ENCODE data around the gene HSBP1L1. TPM values are rescaled to one million over a fixed set of nuclear protein-coding genes. Genes with fewer than 3 reads are reported as not detected.

The HSBP1L1 gene
- total and polyA plus RNA-seq, 2 donors (not counting 3 experiments of a cell fraction or from before 2014, with no cell fraction given): 5.2 to 7.1 TPM

DNA sequence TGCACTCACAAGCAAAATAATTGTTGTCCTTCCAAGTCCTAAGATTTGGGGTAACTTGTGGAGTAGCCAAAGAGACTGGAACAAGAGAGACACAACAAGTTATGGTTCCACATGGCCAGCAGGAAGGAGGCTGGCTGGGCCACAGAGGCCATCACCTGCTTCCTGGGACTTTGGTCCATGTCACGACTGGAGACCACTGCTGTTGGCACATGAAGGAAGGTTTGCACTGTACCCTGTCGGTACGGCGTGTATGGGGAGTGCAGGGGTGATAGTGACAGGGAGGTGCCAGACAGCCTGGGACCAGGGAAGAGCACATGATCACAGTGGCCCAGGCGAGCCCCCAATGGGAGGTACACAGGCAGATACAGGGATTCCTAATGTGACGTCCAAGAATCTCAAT is 28.5 kb upstream of the HSBP1L1 start:
- peaks cover 0 to 15% of the 10 kb centered on the region in 2 experiments for H3K36me3 ChIP-seq (ENCODE audit: control insufficient read depth in 2 of 2, extremely low read depth in 1 of 2, insufficient read depth in 2 of 2, low read length in 2 of 2)
- no peak overlapping the region for H3K4me2 ChIP-seq (ENCODE audit: insufficient read depth, low read length)
- no peaks in the 10 kb centered on the region for H3K4me1 ChIP-seq (ENCODE audit: control insufficient read depth, extremely low read depth, insufficient read depth, low read length)
- POLR2A ChIA-PET: no interaction called here
- H3K9ac ChIP-seq (replicated peaks; ENCODE audit: extremely low read depth, insufficient read depth, low read length): no peak overlapping the region
- intact Hi-C loops (cut with micrococcal nuclease) (no loop called here), dilution Hi-C loops (cut with MboI; ENCODE audit: extremely low pct_ligation_motif_present, low sequenced_read_pairs) (no loop called here)
- H3K9me1 ChIP-seq (replicated peaks; ENCODE audit: control insufficient read depth, extremely low read depth, insufficient read depth, low read length): no peaks in the 10 kb centered on the region
- no peak overlapping the region for H3K4me3 ChIP-seq (replicated peaks in 1 of 3; ENCODE audit: insufficient read depth in 1 of 3, low read depth in 1 of 3, low read length in 3 of 3)
- H3K79me2 ChIP-seq (ENCODE audit: control insufficient read depth, insufficient read depth, low read length): peaks cover 32% of the 10 kb centered on the region
- CTCF ChIA-PET: no interaction called here
- no TSS peak for BruUV-seq (replicated peaks)
- no peak for DNase-seq (ENCODE audit: low read depth, low spot score)
- H4K20me1 ChIP-seq (replicated peaks; ENCODE audit: control insufficient read depth, extremely low read depth, insufficient read depth, low read length): no peaks in the 10 kb centered on the region
- H2AFZ ChIP-seq (ENCODE audit: low read depth, low read length): no peak overlapping the region
- FAIRE-seq: no peak
- H3K9me3 ChIP-seq (replicated peaks; ENCODE audit: control insufficient read depth, insufficient read depth, low read length): peaks cover 2% of the 10 kb centered on the region
- H3K27ac ChIP-seq (ENCODE audit: insufficient read depth, low read depth, low read length): no peak overlapping the region
- H3K27me3 ChIP-seq (ENCODE audit: control insufficient read depth in 2 of 2, insufficient read depth in 2 of 2, low read length in 2 of 2): no peaks in the 10 kb centered on the region
- TF ChIP-seq, protein P1, sequence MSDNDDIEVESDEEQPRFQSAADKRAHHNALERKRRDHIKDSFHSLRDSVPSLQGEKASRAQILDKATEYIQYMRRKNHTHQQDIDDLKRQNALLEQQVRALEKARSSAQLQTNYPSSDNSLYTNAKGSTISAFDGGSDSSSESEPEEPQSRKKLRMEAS (IDR thresholded peaks at IDR 0.05; ENCODE audit: insufficient read depth, insufficient read length): no peak
- no peak for TF ChIP-seq EZH2 (IDR thresholded peaks at IDR 0.05; ENCODE audit: borderline replicate concordance, low read depth, low read length, severe bottlenecking)
- TF ChIP-seq MYC (IDR thresholded peaks at IDR 0.05; ENCODE audit: low read depth, low read length): no peak
- no peak for TF ChIP-seq GATA2 (IDR thresholded peaks at IDR 0.05; ENCODE audit: insufficient read depth, insufficient read length, low read depth, low read length)
- no peak for TF ChIP-seq JUN (IDR thresholded peaks at IDR 0.05; ENCODE audit: borderline replicate concordance, insufficient read depth, insufficient read length, low read depth)
- TF ChIP-seq, protein P2, sequence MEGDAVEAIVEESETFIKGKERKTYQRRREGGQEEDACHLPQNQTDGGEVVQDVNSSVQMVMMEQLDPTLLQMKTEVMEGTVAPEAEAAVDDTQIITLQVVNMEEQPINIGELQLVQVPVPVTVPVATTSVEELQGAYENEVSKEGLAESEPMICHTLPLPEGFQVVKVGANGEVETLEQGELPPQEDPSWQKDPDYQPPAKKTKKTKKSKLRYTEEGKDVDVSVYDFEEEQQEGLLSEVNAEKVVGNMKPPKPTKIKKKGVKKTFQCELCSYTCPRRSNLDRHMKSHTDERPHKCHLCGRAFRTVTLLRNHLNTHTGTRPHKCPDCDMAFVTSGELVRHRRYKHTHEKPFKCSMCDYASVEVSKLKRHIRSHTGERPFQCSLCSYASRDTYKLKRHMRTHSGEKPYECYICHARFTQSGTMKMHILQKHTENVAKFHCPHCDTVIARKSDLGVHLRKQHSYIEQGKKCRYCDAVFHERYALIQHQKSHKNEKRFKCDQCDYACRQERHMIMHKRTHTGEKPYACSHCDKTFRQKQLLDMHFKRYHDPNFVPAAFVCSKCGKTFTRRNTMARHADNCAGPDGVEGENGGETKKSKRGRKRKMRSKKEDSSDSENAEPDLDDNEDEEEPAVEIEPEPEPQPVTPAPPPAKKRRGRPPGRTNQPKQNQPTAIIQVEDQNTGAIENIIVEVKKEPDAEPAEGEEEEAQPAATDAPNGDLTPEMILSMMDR (IDR thresholded peaks at IDR 0.05; ENCODE audit: extremely low read depth in 1 of 2, insufficient read depth in 1 of 2, low read depth in 1 of 2, low read length in 2 of 2): no peak
- no peak for TF ChIP-seq POLR2A (IDR thresholded peaks at IDR 0.05; ENCODE audit: low read depth, low read length)
- TF ChIP-seq FOS (IDR thresholded peaks at IDR 0.05; ENCODE audit: borderline replicate concordance, insufficient read depth, low read length): no peak
- TF ChIP-seq POLR2AphosphoS5 (IDR thresholded peaks at IDR 0.05; ENCODE audit: insufficient read depth, low read depth, low read length): no peak
